Measurements from ENCODE around the gene KCNMA1. TPM values are rescaled to one million over a fixed set of nuclear protein-coding genes. Genes with fewer than 3 reads are reported as not detected.

Gene KCNMA1
- total RNA-seq, 2 donors from 2014 or later, result 23.2 to 44.5 TPM

DNA sequence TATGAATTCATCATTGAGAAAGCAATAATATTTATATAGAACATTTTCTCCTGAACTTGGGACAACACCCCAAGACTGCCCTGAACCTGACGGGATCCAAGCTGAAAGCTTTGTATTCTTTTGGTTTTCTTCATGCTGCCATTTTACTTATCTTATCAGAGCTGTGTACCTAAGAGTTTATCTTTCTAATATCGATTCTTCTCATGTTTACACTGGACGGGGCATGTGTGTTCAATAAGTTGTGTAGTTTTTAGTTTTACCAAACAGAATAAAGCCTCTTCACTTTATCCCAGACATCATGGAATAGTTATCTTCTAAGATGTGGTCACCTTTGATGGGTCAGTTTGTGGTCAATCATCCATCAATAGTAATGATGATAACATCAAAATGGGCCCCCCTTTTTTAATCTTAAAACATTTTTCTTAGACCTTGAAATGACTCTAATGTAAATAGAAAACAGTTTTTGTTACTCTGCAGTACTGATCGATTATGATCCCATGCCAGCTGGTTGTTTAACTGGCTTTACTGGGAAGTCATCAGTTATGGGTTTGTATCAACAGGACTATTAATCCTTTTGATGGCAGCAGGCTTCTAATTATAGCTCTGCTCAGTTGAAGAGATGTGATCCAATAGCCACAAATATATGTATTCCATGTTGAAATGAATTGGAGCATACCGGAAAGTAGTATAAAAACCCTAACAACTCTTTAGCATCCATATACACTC is 446.1 kb downstream of the KCNMA1 start:
- Histone ChIP-seq H3K9me3 (no peaks in the 10 kb centered on the region), H3K27me3 (no peaks in the 10 kb centered on the region), H3K4me3 (no peak overlapping the region), H3K9ac (ENCODE audit: low read depth in 2 of 2, low read length in 2 of 2) (no peak overlapping the region), H3K4me1 (no peaks in the 10 kb centered on the region), H3K36me3 (no peaks in the 10 kb centered on the region), H3K27ac (no peak overlapping the region)
- TF ChIP-seq, protein P1, sequence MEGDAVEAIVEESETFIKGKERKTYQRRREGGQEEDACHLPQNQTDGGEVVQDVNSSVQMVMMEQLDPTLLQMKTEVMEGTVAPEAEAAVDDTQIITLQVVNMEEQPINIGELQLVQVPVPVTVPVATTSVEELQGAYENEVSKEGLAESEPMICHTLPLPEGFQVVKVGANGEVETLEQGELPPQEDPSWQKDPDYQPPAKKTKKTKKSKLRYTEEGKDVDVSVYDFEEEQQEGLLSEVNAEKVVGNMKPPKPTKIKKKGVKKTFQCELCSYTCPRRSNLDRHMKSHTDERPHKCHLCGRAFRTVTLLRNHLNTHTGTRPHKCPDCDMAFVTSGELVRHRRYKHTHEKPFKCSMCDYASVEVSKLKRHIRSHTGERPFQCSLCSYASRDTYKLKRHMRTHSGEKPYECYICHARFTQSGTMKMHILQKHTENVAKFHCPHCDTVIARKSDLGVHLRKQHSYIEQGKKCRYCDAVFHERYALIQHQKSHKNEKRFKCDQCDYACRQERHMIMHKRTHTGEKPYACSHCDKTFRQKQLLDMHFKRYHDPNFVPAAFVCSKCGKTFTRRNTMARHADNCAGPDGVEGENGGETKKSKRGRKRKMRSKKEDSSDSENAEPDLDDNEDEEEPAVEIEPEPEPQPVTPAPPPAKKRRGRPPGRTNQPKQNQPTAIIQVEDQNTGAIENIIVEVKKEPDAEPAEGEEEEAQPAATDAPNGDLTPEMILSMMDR (IDR thresholded peaks at IDR 0.05), result no peak
- DNase-seq, result no peak
- intact Hi-C loops (cut with DNase I), result no loop called here

DNA sequence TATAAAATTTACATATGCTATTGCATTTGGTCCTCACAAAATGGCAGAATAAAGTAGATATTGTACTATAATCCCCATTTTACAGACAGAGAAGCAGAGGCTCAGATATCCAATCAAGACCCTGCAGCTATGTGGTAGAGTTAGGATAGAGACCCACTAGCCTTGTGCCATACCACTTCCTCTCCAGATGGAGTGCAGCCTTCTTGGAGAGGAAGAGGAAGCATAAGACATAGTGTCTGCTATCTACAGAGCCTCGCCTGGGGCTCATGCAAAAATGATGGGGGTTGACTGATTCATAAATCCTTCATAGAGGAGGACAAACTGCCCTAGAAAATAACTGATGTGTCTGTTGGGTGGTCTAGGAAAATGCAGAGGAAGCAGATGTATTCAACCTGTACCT is 447.3 kb downstream of the KCNMA1 start:
- no peak for DNase-seq
- Histone ChIP-seq H3K4me3 (no peak overlapping the region), H3K9ac (ENCODE audit: low read depth in 2 of 2, low read length in 2 of 2) (no peak overlapping the region), H3K36me3 (no peaks in the 10 kb centered on the region), H3K9me3 (no peaks in the 10 kb centered on the region), H3K27ac (no peak overlapping the region), H3K27me3 (no peaks in the 10 kb centered on the region), H3K4me1 (no peaks in the 10 kb centered on the region)
- intact Hi-C loops (cut with DNase I), result no loop called here
- TF ChIP-seq, protein P1 (IDR thresholded peaks at IDR 0.05), result no peak

DNA sequence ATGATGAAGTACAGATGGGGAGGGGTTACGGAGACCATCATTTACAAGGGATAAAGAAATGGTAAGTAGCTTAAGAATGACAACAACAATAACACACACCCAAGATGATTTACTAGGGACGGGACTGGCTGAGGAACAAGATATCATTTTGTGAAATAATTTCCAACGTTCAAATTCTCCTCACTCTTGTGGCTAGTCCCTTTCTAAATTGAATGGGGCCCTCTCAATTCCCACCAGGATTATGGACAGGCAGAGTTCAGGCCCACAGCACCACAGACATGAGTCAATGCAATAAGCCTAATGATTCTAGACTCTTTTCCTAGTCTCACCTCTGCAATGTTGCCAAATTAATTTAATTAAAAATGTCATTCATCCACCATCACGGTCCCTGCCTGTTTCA is 448.1 kb downstream of the KCNMA1 start:
- intact Hi-C loops (cut with DNase I), result no loop called here
- Histone ChIP-seq H3K27ac (no peak overlapping the region), H3K36me3 (no peaks in the 10 kb centered on the region), H3K4me1 (no peaks in the 10 kb centered on the region), H3K9me3 (no peaks in the 10 kb centered on the region), H3K9ac (ENCODE audit: low read depth in 2 of 2, low read length in 2 of 2) (no peak overlapping the region), H3K27me3 (no peaks in the 10 kb centered on the region), H3K4me3 (no peak overlapping the region)
- DNase-seq, result no peak
- TF ChIP-seq, protein P1 (IDR thresholded peaks at IDR 0.05), result no peak

DNA sequence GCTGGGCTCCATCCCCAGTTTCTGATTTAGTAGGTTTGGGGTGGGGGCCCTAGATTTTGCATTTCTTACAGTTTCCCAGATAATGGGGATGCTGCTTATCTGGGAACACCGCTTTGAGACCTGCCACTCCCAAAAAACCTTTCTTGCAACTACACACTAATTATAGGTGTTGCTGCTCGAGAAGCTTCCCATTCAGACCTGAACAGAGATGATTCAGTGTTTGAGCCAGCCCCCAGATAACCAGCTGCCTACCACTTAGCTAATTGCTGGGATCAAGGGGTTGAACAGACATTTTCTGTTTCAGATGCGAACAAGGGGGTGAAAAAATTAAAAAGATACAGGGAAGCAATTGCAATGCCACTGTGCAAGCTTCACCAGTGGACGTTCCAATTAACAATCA is 448.5 kb downstream of the KCNMA1 start:
- no peak overlapping the region for H3K27ac ChIP-seq

DNA sequence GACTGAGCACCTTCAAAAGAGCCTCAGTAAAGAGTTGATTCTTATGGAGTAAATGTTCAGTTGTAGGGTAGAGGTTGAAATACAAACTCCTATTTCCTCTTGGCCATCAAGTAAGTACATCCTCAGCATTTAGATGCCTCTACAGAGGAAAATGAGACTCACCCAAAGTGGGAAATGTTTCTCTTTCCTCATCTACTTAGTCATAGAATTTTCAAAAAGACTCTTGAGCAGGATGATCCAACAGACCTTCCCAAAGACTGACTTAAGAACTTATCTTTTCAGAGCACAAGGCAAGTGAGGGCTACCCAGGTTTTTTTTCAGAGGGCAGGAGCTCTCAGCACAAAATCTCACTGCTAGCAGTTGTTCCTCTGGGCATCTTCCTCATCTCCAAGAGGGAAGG is 449.1 kb downstream of the KCNMA1 start:
- H3K4me3 ChIP-seq, result no peak overlapping the region
- H3K9ac ChIP-seq (ENCODE audit: low read depth in 2 of 2, low read length in 2 of 2), result no peak overlapping the region
- TF ChIP-seq, protein P1 (IDR thresholded peaks at IDR 0.05), result no peak
- no peaks in the 10 kb centered on the region for H3K9me3 ChIP-seq
- no peak for DNase-seq
- intact Hi-C loops (cut with DNase I), result no loop called here
- H3K36me3 ChIP-seq, result no peaks in the 10 kb centered on the region
- no peak overlapping the region for H3K27ac ChIP-seq
- H3K27me3 ChIP-seq, result no peaks in the 10 kb centered on the region
- H3K4me1 ChIP-seq, result no peaks in the 10 kb centered on the region

More for the DNA sequence above, 448.5 kb downstream of the KCNMA1 start:
- no peaks in the 10 kb centered on the region for H3K9me3 ChIP-seq
- TF ChIP-seq, protein P1 (IDR thresholded peaks at IDR 0.05), result no peak
- H3K27me3 ChIP-seq, result no peaks in the 10 kb centered on the region
- H3K9ac ChIP-seq (ENCODE audit: low read depth in 2 of 2, low read length in 2 of 2), result no peak overlapping the region
- intact Hi-C loops (cut with DNase I), result no loop called here
- no peak overlapping the region for H3K4me3 ChIP-seq
- H3K36me3 ChIP-seq, result no peaks in the 10 kb centered on the region
- no peak for DNase-seq
- H3K4me1 ChIP-seq, result no peaks in the 10 kb centered on the region
